IPS-20b (cell line): Measurements from ENCODE around the gene PRKCD.
A peak's percentile ranks its signal among the peaks of the same experiment; 100 is the strongest.

Experiments used
- H3K27ac ChIP-seq: one replicate; pipeline ENCODE4 v1.5.1; 2013; ENCODE audit warnings: low read length
- H3K27me3 ChIP-seq: 2 replicates; pipeline ENCODE4 v1.6.1; 2013; ENCODE audit warnings: mild to moderate bottlenecking, low read length, inconsistent platforms; ENCODE audit not compliant: insufficient read depth
- H3K36me3 ChIP-seq: 2 replicates; pipeline ENCODE4 v1.6.1; 2013; ENCODE audit warnings: low read depth, mild to moderate bottlenecking, inconsistent platforms, low read length, moderate library complexity; ENCODE audit not compliant: insufficient read depth
- H3K4me1 ChIP-seq: 2 replicates; pipeline ENCODE4 v1.6.1; 2013; ENCODE audit warnings: mild to moderate bottlenecking, control low read depth, inconsistent platforms, low read length, moderate library complexity; ENCODE audit not compliant: insufficient read depth
- H3K4me3 ChIP-seq: 2 replicates; pipeline ENCODE4 v1.5.1; 2013; ENCODE audit warnings: mild to moderate bottlenecking, low read length, inconsistent platforms
- H3K9ac ChIP-seq: 2 replicates; pipeline ENCODE4 v1.6.1; 2013; ENCODE audit warnings: low read depth, mild to moderate bottlenecking, inconsistent platforms, low read length, moderate library complexity
- H3K9me3 ChIP-seq: 2 replicates; pipeline ENCODE4 v1.6.1; 2013; ENCODE audit warnings: mild to moderate bottlenecking, low read depth, low read length, inconsistent platforms; ENCODE audit not compliant: insufficient read depth

PRKCD gene

GRCh38 chr3:53126601-53127000, 34.4 kb upstream of the PRKCD start:
- no peak overlapping the region for H3K27ac ChIP-seq
- H3K4me3 ChIP-seq = no peak overlapping the region
- no peaks in the 10 kb centered on the region for H3K27me3 ChIP-seq
- no peak overlapping the region for H3K9ac ChIP-seq
- no peaks in the 10 kb centered on the region; the same call in 1 of the 2 replicates for H3K4me1 ChIP-seq
- H3K9me3 ChIP-seq = no peaks in the 10 kb centered on the region
- H3K36me3 ChIP-seq = peaks cover 43% of the 10 kb centered on the region

GRCh38 chr3:53129344-53129743, 31.7 kb upstream of the PRKCD start:
- H3K9ac ChIP-seq = peak overlapping the region; percentile 95
- H3K9me3 ChIP-seq = no peaks in the 10 kb centered on the region
- H3K4me3 ChIP-seq = peak overlapping the region; percentile 94
- H3K4me1 ChIP-seq = no peaks in the 10 kb centered on the region; the same call in 1 of the 2 replicates
- H3K36me3 ChIP-seq = peaks cover 18% of the 10 kb centered on the region
- H3K27me3 ChIP-seq = no peaks in the 10 kb centered on the region
- peak overlapping the region; percentile 73 for H3K27ac ChIP-seq

- H3K36me3 ChIP-seq = peaks cover 7% of the 10 kb centered on the region; the same call in 1 of the 2 replicates
- H3K4me3 ChIP-seq = peak within 1 kb of the TSS; percentile 94
- peak within 1 kb of the TSS; percentile 95 for H3K9ac ChIP-seq
- H3K9me3 ChIP-seq = no peaks in the 10 kb centered on the region
- no peaks in the 10 kb centered on the region; the same call in 1 of the 2 replicates for H3K4me1 ChIP-seq
- peak within 1 kb of the TSS; percentile 73 for H3K27ac ChIP-seq
- no peaks in the 10 kb centered on the region for H3K27me3 ChIP-seq
Observed at GRCh38 chr3:53130179-53131061, 30.6 kb upstream of the PRKCD start, which contains the start of gene RFT1. RFT1 (minus strand) TSS chr3:53130435; CDS start chr3:53130400, 35 bp downstream.

GRCh38 chr3:53131096-53131495, 29.9 kb upstream of the PRKCD start:
- Histone ChIP-seq H3K9ac (peak overlapping the region; percentile 95; the same call in 1 of the 2 replicates), H3K36me3 (0 out of 2 replicates have a peak, but pooled peaks cover under 1% of the 10 kb centered on the region), H3K9me3 (no peaks in the 10 kb centered on the region), H3K27ac (no peak overlapping the region), H3K27me3 (no peaks in the 10 kb centered on the region), H3K4me3 (peak overlapping the region; percentile 94), H3K4me1 (no peaks in the 10 kb centered on the region; the same call in 1 of the 2 replicates)

GRCh38 chr3:53132347-53132746, 28.7 kb upstream of the PRKCD start:
- no peaks in the 10 kb centered on the region for H3K36me3 ChIP-seq
- H3K9ac ChIP-seq = no peak overlapping the region
- H3K4me3 ChIP-seq = no peak overlapping the region
- no peaks in the 10 kb centered on the region; the same call in 1 of the 2 replicates for H3K4me1 ChIP-seq
- H3K9me3 ChIP-seq = no peaks in the 10 kb centered on the region
- no peaks in the 10 kb centered on the region for H3K27me3 ChIP-seq
- H3K27ac ChIP-seq = no peak overlapping the region

- no peak overlapping the region for H3K4me3 ChIP-seq
- H3K36me3 ChIP-seq = no peaks in the 10 kb centered on the region
- no peak overlapping the region for H3K9ac ChIP-seq
- H3K27me3 ChIP-seq = no peaks in the 10 kb centered on the region
- H3K9me3 ChIP-seq = no peaks in the 10 kb centered on the region
- no peak overlapping the region for H3K27ac ChIP-seq
- H3K4me1 ChIP-seq = no peaks in the 10 kb centered on the region; the same call in 1 of the 2 replicates
Observed at GRCh38 chr3:53134631-53135232, 26.3 kb upstream of the PRKCD start.

- H3K9me3 ChIP-seq = no peaks in the 10 kb centered on the region
- no peak overlapping the region for H3K9ac ChIP-seq
- H3K27me3 ChIP-seq = no peaks in the 10 kb centered on the region
- H3K4me3 ChIP-seq = no peak overlapping the region
- no peaks in the 10 kb centered on the region for H3K4me1 ChIP-seq
- H3K27ac ChIP-seq = no peak overlapping the region
- no peaks in the 10 kb centered on the region for H3K36me3 ChIP-seq
Observed at GRCh38 chr3:53137221-53137620, 23.8 kb upstream of the PRKCD start.

GRCh38 chr3:53137835-53138446, 23.1 kb upstream of the PRKCD start:
- no peaks in the 10 kb centered on the region for H3K9me3 ChIP-seq
- no peak overlapping the region for H3K27ac ChIP-seq
- no peak overlapping the region for H3K9ac ChIP-seq
- H3K4me3 ChIP-seq = no peak overlapping the region
- no peaks in the 10 kb centered on the region for H3K36me3 ChIP-seq
- H3K27me3 ChIP-seq = no peaks in the 10 kb centered on the region
- H3K4me1 ChIP-seq = no peaks in the 10 kb centered on the region

- Histone ChIP-seq H3K27ac (no peak overlapping the region), H3K9ac (no peak overlapping the region), H3K4me1 (no peaks in the 10 kb centered on the region)
Observed at GRCh38 chr3:53139906-53140846, 20.8 kb upstream of the PRKCD start.

GRCh38 chr3:53140847-53141845, 19.9 kb upstream of the PRKCD start:
- no peaks in the 10 kb centered on the region for H3K27me3 ChIP-seq
- H3K27ac ChIP-seq = no peak overlapping the region
- H3K9ac ChIP-seq = no peak overlapping the region
- H3K36me3 ChIP-seq = no peaks in the 10 kb centered on the region
- no peaks in the 10 kb centered on the region for H3K9me3 ChIP-seq
- no peak overlapping the region for H3K4me3 ChIP-seq
- no peaks in the 10 kb centered on the region for H3K4me1 ChIP-seq

More at GRCh38 chr3:53139906-53140846, 20.8 kb upstream of the PRKCD start:
- Histone ChIP-seq H3K9me3 (no peaks in the 10 kb centered on the region), H3K36me3 (no peaks in the 10 kb centered on the region), H3K27me3 (no peaks in the 10 kb centered on the region), H3K4me3 (no peak overlapping the region)
